Epithelial cell of prostate (primary cell): ENCODE data around the gene WFDC6.
"Not testable (repeated sequence)": the region's sequence is repeated elsewhere in the genome, so short reads cannot be mapped to it uniquely, and the experiment has no call there.

Experiments used
- DNase-seq: peaks from one replicate; pipeline ENCODE4 v3.0.0-alpha.2; 2011; ENCODE audit warnings: low read depth, low spot score
- H3K27ac ChIP-seq: fragments of 450-650 bp; 2 replicates; pipeline ENCODE4 v1.5.1; 2017; ENCODE audit warnings: mild to moderate bottlenecking

The WFDC6 gene

GRCh38 chr20:45539382-45539781 is at the start of gene WFDC6:
TSS of gene WFDC6 (minus strand) at chr20:45539482. CDS start at chr20:45539407, 75 bp downstream.
- DNase-seq = no peak
- no peak within 1 kb of the TSS for H3K27ac ChIP-seq

GRCh38 chr20:45588800-45589199 is 49.5 kb upstream of the WFDC6 start:
- no peak overlapping the region for H3K27ac ChIP-seq
- no peak for DNase-seq

DNA sequence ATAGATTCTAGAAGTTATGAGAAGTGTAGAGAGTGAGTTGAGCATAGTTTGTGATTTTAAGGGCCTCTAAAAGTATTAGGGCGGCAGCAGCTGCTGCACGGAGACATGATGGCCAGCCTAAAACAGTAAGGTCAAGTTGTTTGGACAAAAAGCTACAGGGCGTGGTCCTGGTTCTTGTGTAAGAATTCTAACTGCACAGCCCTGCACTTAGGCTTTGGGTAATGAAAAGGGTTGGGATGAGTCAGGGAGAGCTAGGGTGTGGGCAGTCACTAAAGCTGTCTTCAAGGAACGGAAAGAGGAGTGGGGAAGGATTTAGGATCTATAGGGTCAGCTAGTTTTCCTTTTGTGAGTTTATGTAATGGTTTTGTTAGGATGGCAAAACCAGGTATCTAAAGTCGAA is 46.7 kb upstream of the WFDC6 start:
- DNase-seq, H3K27ac ChIP-seq: not testable (repeated sequence)

- not testable (repeated sequence) for DNase-seq
Observed at GRCh38 chr20:45584294-45584693, 45.0 kb upstream of the WFDC6 start.

GRCh38 chr20:45583502-45583901 is 44.2 kb upstream of the WFDC6 start:
- no peak for DNase-seq
- no peak overlapping the region for H3K27ac ChIP-seq

More at GRCh38 chr20:45584294-45584693, 45.0 kb upstream of the WFDC6 start:
- not testable (repeated sequence) for H3K27ac ChIP-seq

GRCh38 chr20:45581702-45582101 is 42.4 kb upstream of the WFDC6 start:
- DNase-seq = no peak
- no peak overlapping the region for H3K27ac ChIP-seq

- no peak within 1 kb of the TSS for H3K27ac ChIP-seq
- DNase-seq = no peak
Observed at GRCh38 chr20:45579184-45579583, 39.9 kb upstream of the WFDC6 start, which contains the start of gene WFDC8. TSS of gene WFDC8 (minus strand) at chr20:45579284. CDS start at chr20:45579247, 37 bp downstream.

DNA sequence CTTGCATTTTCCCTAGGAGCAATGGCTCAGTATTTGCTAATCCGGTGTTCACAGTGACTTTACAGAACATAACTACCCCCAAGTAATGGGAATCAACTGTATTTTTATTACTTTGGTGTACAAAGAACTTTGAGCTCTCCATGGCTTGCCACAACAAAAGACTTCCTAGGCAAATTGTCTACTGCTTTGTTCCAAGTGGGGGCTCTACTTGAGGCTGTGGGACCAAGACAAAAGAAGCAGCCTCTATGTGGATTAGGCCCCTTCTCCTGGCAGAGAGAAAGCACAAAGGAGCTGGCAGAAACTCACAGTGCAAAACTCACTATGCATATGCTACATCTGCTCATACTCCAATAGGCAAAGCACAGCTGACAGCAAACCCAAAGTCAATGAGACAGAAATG is 38.9 kb upstream of the WFDC6 start:
- no peak overlapping the region for H3K27ac ChIP-seq
- no peak for DNase-seq

DNA sequence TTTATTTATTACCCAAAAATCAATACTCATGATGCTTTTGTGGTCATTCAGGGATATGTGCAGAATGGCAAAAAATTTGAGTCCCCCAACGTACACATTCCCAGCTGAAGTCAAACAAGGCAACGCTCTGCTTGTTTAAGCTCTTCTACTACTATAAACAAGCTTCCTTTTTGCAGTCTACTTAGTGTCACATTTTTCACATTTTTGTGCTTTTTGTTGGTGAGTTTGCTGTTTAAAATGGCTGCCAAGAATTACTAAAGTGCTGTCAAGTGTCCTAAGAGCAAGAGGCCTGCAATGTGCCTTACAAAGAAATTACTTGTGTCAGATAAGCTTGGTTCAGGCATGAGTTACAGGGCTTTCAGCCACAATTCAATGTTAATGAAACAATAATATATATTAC is 37.7 kb upstream of the WFDC6 start:
- no peak for DNase-seq
- H3K27ac ChIP-seq = no peak overlapping the region

- no peak overlapping the region for H3K27ac ChIP-seq
- no peak for DNase-seq
Observed at GRCh38 chr20:45575931-45576330, 36.6 kb upstream of the WFDC6 start.

DNA sequence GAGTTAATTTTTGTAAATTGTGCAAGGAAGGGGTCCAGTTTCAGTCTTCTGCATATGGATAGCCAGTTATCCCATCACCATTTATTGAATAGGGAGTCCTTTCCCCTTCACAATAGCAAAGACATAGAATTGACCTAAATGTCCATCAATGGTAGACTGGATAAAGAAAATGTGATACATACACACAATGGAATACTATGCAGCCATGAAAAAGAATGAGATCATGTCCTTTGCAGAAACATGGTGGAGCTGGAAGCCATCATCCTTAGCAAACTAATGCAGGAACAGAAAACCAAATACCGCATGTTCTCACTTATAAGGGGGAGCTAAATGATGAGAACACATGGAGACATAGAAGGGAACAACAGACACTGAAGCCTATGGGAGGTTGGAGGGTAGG is 30.4 kb upstream of the WFDC6 start:
- not testable (repeated sequence) for H3K27ac ChIP-seq, DNase-seq

- no peak overlapping the region for H3K27ac ChIP-seq
- DNase-seq = no peak
Observed at GRCh38 chr20:45564760-45565276, 25.5 kb upstream of the WFDC6 start.

DNA sequence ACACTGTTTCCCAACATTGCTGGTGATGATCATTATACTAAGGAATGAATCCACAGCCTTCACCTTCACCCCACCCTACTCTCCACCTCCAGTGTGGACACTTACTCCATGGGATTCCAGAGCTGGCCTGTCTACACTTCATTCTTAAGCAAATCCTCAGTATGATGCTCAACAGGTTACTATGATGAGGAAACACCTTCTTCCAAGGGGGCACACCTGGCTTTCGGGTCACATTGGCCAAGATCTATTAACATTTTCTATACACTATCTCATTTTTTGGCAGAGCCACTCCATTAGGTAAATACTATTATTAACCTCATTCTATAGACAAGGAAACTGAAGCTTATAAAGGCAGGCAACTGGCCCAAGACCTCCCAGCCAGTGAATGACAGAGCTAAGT is 15.9 kb upstream of the WFDC6 start:
- DNase-seq = no peak

GRCh38 chr20:45552456-45552855 is 13.2 kb upstream of the WFDC6 start:
- no peak for DNase-seq
- H3K27ac ChIP-seq = no peak overlapping the region

More for the DNA sequence above, 15.9 kb upstream of the WFDC6 start:
- H3K27ac ChIP-seq = no peak overlapping the region

DNA sequence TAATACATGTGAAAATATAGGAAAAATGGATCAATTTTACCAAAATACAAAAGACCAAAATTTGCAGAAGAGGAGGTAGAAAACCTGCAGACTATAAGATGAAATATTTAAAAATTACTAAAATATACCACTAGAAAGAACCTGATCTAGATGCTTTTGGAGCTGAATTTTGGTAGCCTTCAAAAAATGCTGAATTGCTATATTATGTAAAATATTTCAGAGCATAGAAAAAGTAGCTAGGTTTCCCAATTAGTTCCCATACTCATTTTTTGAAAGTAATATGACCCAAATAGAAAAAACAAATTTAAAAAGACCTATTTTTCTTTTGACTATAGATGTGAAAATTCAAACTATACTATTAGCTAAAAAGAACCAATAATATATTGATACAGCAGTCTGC is 11.5 kb upstream of the WFDC6 start:
- no peak overlapping the region for H3K27ac ChIP-seq
- DNase-seq = no peak

DNA sequence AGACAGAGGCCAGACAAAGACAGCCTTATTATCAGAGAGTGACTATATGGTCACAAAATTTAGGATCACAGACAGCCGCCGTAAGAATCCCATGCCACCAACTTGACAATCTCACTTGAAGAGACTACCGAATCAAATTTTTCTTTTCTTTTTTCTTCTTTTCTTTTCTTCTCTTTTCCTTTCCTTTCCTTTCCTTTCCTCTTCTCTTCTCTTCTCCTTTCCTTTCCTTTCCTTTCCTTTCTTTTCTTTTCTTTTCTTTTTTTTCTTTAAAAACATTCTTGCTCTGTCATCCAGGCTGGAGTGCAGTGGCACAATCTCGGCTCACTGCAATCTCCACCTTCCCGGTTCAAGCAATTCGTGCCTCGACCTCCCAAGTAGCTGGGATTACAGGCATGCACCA is 9.1 kb upstream of the WFDC6 start:
- H3K27ac ChIP-seq = no peak overlapping the region
- DNase-seq = no peak

DNA sequence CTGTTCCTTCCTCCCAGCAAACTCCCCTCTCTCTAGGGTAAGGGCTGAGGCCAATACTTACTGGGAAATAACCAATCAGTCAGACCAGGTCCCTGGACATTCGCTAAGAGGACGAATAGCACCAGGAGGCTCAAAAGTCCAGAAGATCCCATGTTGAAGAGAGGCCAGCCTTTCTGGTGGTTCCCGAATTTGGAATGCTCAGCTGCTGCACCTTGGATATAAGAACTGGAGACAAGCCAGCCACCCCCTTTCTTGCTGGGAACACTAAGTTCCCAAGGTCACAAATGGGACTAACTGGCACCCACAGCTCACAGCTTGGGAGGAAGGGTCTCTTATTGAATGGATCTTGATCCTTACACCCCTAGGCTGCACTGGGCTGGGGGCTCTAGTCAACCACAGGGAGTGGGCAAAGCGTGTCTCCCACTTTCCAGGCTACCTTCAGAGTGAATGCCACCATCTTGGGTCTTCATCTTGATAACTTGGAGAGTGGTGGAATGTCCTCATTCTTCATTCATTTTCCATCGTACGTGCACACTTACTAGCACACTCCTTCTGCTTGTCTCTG is 8.0 kb upstream of the WFDC6 start, which contains the start of gene EPPIN:
EPPIN (minus strand) TSS at position 196 of the 565 bp plus-strand sequence; CDS start at position 152, 44 bp downstream.
- no peak within 1 kb of the TSS for H3K27ac ChIP-seq
- no peak for DNase-seq

DNA sequence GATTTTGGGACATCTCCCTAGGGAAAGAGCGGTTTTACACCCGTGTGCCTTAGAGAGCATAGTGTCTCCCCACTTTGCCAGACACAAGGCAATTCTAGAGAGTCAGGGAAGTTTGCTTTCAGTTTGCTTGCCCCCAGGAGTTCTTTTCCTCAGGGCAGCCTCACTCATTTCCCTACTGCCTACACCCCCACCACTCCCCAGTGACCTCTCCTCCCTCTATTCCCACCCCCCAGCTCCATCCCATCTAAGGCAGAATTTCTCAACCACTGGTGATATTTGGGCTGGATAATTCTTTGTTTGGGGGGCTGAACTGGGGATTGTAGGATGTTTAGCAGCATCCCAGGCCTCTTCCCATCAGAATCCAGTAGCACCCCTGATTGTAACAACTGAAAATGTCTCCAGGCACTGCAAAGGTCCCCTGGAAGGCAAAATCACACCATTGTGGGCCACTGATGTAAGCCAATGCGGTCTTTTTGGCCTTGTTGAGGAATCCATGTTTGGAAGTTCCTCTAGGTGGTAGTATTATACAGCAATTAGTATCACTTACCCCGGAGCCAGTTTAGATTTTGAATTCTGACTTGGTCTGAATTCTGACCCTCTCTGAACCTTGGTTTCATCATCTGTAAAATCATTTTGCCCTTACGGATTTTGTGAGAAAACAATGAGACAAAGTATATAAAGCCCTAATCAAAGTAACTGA is 6.6 kb upstream of the WFDC6 start:
- H3K27ac ChIP-seq = no peak overlapping the region
- no peak for DNase-seq

DNA sequence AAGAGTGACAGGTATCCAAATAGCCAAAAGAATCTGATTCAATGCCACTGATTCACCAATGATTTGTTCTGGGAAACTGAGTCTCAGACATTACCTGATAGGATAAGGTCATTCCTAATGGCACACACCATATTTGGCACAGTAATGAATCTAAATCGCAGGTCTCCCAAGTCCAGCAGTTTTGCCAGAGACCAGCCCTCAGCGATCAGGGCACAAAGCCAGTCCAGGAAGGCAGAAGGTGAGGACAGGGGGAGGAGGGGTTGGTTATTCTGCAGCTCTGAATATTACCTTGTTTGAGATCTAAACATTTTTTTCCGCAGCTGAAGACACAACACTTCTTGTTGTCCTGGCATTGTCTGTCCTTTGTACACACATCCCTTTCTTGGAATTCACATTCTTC is 6.1 kb upstream of the WFDC6 start:
- H3K27ac ChIP-seq = no peak overlapping the region
- no peak for DNase-seq

DNA sequence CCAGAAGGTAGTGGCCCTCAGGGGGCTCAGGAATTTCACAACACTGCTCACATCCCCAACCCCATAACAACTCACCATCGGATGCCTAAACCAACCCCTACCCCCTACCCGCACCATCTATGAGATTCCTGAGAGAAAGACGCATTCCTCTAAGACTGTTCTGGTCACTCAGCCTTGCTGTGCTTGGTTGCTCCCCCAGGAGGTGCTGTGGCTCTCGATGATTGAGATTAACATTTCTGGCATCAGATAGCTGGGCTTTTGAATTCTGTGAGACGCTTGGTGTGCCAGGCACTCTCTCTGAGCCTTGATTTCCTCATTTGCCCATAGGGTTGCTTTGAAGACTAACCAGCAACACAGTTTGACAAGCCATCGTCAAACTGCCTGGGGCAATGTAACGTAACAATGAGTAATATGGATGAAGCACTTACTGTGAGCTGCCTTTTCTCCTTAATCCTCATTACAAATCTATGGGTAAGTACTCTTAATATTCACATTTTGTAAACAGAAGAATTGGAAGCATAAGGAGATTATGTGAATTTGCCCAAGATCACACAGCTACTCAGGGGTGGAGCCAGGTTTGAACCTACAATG is 978 bp downstream of the WFDC6 start:
- H3K27ac ChIP-seq = no peak overlapping the region
- peak; percentile 70 for DNase-seq

DNA sequence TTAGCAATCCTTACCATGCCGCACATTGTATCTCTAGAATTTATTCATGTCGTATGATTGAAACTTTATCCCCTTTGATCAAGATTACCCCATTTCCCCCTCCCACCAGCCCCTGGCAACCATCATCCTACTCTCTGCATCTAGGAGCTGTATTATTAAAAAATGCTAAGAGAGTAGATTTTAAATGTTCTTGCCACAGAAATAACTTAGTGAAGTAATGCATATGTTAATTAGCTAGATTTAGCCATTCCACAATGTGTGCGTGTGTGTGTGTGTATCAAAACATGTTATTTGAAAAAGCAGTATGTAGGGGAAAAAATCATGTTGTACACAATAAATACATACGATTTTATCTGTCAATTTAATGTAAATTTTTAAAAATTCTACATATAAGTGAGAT is 12.0 kb downstream of the WFDC6 start:
- no peak for DNase-seq
- no peak overlapping the region for H3K27ac ChIP-seq
